NB4 (cell line): ENCODE measurements around the gene ARID3A.

ENCODE experiments used
- CTCF ChIP-seq: IDR thresholded peaks from one replicate; pipeline ENCODE4 v1.5.1; 2012; ENCODE audit warnings: low read depth, low read length
- POLR2A ChIP-seq: IDR thresholded peaks from 2 replicates; pipeline ENCODE4 v1.6.1; 2011; ENCODE audit warnings: mild to moderate bottlenecking; ENCODE audit not compliant: insufficient read length; ENCODE audit errors: extremely low read depth

GRCh38 chr19:944171-944567 is 18.3 kb downstream of the ARID3A start:
- TF ChIP-seq CTCF = no peak
- TF ChIP-seq POLR2A = no peak
